GM21529 (cell line): ENCODE data around the gene NEIL3.
"Not testable (repeated sequence)": the region's sequence is repeated elsewhere in the genome, so short reads cannot be mapped to it uniquely, and the experiment has no call there.

Experiments used
- ATAC-seq: cut with Tn5 transposase; IDR thresholded peaks from one replicate; pipeline ENCODE4 v1.9.1; 2021; ENCODE audit not compliant: unreplicated experiment

NEIL3 gene

GRCh38 chr4:177301126-177301639 is 8.5 kb upstream of the NEIL3 start:
- no peak for ATAC-seq

GRCh38 chr4:177302371-177303100 is 7.1 kb upstream of the NEIL3 start:
- ATAC-seq = no peak

GRCh38 chr4:177304094-177304493 is 5.6 kb upstream of the NEIL3 start:
- ATAC-seq = no peak

GRCh38 chr4:177304864-177305263 is 4.8 kb upstream of the NEIL3 start:
- not testable (repeated sequence) for ATAC-seq

- ATAC-seq = no peak
Observed at GRCh38 chr4:177308125-177308524, 1.5 kb upstream of the NEIL3 start.

- ATAC-seq = no peak
Observed at GRCh38 chr4:177308847-177309521, 690 bp upstream of the NEIL3 start.

GRCh38 chr4:177311589-177311988 is 1.9 kb downstream of the NEIL3 start:
- no peak for ATAC-seq

GRCh38 chr4:177313263-177313662 is 3.6 kb downstream of the NEIL3 start:
- ATAC-seq = no peak

GRCh38 chr4:177315767-177316464 is 6.2 kb downstream of the NEIL3 start:
- peak; percentile 51 for ATAC-seq

GRCh38 chr4:177320721-177321120 is 11.0 kb downstream of the NEIL3 start:
- no peak for ATAC-seq

- no peak for ATAC-seq
Observed at GRCh38 chr4:177321647-177322046, 12.0 kb downstream of the NEIL3 start.

GRCh38 chr4:177322266-177322665 is 12.6 kb downstream of the NEIL3 start:
- no peak for ATAC-seq

- no peak for ATAC-seq
Observed at GRCh38 chr4:177322881-177323280, 13.2 kb downstream of the NEIL3 start.

- ATAC-seq = no peak
Observed at GRCh38 chr4:177323416-177323815, 13.7 kb downstream of the NEIL3 start.

GRCh38 chr4:177332119-177332518 is 22.4 kb downstream of the NEIL3 start:
- no peak for ATAC-seq

GRCh38 chr4:177339477-177340374 is 30.1 kb downstream of the NEIL3 start:
- ATAC-seq = peak; percentile 95

GRCh38 chr4:177348348-177348747 is 38.7 kb downstream of the NEIL3 start:
- no peak for ATAC-seq

GRCh38 chr4:177349191-177349590 is 39.5 kb downstream of the NEIL3 start:
- no peak for ATAC-seq

GRCh38 chr4:177351622-177352244 is 42.1 kb downstream of the NEIL3 start:
- no peak for ATAC-seq

GRCh38 chr4:177356206-177356605 is 46.5 kb downstream of the NEIL3 start:
- ATAC-seq = no peak
